GM21381 (cell line): Measurements from ENCODE around the gene KIAA0408.
"Not testable (repeated sequence)": the region's sequence is repeated elsewhere in the genome, so short reads cannot be mapped to it uniquely, and the experiment has no call there.

Experiments used
- ATAC-seq: cut with Tn5 transposase; IDR thresholded peaks from one replicate; pipeline ENCODE4 v1.9.1; 2021; ENCODE audit warnings: mild to moderate bottlenecking, moderate library complexity; ENCODE audit not compliant: unreplicated experiment

The KIAA0408 gene

DNA sequence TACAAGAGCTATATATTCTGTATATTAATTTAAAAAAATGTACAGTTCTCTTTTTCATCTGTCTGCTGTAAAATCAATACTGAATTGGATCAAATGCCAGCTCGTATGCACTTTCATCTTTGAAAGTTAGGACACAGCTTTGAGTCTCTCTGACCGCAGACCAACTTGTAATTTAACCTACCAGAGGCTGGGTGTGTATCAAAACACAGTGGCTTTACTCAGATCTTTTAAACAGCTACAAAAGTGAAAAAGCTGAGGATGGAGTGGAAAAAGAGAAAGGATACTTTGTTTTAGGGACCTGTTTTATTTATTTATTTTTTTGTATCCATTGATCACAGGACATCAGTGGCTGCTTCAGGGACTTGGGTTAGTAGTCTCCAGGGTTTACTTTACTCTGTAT lies 44.1 kb downstream of the KIAA0408 start:
- ATAC-seq: no peak

- not testable (repeated sequence) for ATAC-seq
Measured at GRCh38 chr6:127413123-127413522, 46.1 kb downstream of the KIAA0408 start.

DNA sequence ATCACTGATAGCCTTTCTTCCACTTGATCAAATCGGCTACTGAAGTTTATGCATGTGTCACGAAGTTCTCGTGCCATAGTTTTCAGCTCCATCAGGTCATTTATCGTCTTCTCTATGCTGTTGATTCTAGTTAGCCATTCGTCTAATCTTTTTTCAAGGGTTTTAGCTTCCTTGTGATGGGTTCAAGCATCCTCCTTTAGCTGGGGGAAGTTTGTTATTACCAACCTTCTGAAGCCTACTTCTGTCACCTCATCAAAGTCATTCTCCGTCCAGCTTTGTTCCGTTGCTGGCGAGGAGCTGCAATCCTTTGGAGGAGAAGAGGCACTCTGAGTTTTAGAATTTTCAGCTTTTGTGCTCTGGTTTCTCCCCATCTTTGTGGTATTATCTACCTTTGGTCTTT lies 47.2 kb downstream of the KIAA0408 start:
- ATAC-seq: not testable (repeated sequence)
